HT-29 (cell line): Measurements from ENCODE around the gene SGCA. TPM values are rescaled to one million over a fixed set of nuclear protein-coding genes. Genes with fewer than 3 reads are reported as not detected.

Experiments
- DNase-seq: peaks from one replicate; pipeline ENCODE4 v3.0.0-alpha.2; 2015; ENCODE audit warnings: low spot score
- total RNA-seq: library from RNA; depleted of rRNA; stranded (reverse); fragments of >200 nt; shearing (Covaris generic); gene quantifications from 2 replicates; pipeline ENCODE4 v1.2.3, GENCODE V29; 2014

The SGCA gene
- total RNA-seq, 1 experiment from 2014 or later = not detected

- DNase-seq = no peak
Observed at GRCh38 chr17:50207792-50208567, 42.2 kb downstream of the SGCA start.

DNA sequence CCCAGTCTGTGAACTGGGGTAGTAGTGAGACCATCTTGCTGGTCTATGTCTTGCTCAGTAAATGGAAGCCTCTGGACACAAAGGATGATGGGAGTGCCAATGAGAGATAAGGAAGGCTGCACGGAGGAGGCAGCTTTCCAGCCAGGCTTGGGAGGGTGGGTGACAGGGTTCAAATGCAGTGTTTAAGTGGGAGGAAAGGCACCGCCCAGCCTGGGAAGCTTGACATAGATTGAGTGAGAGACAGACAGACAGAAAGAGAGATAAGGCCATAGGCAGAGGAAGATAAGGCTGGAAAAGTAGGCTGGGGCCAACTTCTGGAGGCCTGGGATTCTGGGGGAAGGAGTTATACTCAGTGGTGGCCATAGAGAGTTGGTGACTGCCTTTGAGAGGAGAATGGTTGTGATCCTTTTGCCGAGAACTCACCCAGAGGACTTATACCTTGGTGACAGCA, 42.8 kb downstream of the SGCA start:
- DNase-seq = no peak

- DNase-seq = no peak
Observed at GRCh38 chr17:50209133-50209471, 43.3 kb downstream of the SGCA start.

- no peak for DNase-seq
Observed at GRCh38 chr17:50209472-50210239, 43.9 kb downstream of the SGCA start.

DNA sequence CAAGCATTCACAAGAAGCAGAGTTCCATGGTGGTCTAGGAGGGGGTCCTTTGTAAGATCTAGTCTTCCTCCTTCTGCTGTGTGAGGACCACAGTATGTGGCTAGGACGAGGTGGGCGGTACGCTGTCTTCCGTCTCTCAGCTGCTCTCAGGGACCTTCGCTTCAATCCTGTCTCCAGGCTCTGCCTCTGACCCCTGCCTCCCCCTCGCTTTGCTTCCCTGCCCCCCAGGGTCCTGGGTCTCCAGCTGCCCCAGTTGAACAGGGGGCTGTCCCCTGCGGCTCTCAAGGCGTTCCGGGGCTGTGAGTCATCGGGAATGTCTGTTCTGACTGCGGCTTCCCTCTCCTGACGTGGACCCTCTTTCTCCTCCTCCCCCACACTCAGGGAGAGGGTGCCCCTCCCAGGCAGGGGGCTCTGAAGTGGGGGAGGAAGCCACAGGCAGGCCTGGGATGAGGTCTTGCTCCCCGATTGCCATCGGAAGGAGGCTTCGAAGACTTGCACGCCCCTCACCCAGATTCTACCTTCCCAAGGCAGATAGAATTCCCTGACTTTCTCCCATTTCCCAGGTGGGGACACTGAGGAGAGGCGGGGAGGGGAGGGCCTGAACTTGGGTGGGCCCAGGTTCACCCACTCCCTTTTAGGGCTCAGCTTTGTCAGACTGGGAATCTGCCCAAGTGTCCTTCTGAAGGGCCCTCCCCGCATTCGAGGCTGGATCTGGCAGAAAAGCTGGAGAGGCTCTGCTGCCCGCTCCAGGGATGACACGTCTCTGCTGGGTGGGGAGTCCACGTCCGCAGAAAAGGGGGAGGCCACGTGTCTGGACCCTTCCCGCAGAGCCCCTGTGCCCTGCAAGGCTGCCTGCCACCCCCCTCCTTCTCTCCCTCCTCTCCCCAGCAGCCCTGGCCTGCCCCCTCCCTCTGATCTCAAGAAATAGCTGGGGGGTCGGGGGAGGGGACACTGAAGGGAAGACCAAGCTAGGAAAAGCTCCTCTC, 44.7 kb downstream of the SGCA start:
- no peak for DNase-seq

DNA sequence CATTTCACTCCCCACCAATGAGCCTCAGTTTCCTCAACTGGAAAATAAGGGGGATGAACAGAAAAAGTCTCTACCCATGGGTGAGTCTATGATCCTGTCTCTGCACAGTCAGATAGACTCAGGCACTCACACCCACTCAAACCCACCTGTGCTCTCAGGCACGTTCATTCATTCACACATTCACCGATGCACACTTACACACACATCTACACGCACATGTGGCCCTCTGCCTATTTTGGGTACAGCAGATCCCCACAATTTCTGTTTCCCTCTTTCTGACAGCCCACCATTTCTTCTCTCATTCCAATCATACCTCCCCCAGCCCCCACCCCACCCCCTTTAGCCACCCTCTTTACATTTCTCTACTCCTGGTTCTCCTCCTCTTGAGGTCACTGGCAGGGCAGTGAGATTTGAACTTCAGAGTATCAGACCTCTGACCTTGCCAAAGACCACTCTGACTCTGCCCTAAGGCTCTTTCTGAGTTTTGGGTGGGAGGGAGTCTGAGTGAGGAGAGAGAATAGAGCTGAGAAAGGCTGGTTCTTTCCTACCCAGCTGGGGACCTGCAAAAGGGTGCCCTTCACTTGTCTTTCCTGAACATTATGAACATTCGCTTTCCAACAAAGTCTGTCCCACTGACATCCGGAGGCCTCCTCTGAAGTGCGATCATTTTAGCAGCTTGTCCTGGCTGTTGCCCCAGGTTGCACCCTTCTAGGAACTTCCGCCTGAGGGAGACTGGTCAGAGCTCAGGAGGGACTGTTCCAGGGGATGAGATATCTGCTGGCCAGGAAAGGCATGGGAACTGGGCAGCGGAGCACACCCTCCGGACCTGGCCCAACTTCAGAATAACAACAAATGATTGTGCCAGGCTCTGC, 45.7 kb downstream of the SGCA start:
- DNase-seq = no peak

DNA sequence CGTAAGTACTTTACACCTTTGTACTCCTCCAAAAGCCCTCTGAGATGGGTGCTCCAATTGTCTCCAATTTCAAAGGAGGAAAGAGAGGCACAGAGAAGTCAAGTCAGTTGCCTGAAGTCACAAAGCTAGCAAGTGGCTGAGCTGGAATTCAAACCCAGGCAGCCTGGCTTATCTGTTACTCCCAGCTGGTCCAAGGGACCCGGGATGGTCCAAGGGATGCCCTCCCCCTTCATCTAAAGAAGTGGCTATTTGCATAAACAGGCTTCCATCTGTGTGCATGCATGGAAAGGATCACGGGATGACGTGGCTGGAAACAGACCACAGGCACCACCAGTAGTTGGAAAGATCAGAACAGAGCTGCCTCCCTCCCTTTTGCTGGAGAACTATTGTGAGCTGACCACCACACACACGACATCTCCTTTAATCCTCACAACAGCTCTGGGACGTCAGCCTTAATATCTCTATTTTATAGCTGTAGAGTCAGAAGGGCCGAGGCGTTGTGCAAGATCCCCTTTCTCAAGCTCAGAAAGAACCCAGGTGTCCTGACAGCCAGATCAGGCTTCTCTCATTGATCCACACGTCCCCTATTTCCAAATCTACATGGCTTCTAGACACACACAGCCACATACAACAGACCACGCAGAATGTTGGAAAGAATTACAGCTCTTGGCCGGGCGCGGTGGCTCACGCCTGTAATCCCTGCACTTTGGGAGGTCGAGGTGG, 46.5 kb downstream of the SGCA start:
- DNase-seq = no peak

DNA sequence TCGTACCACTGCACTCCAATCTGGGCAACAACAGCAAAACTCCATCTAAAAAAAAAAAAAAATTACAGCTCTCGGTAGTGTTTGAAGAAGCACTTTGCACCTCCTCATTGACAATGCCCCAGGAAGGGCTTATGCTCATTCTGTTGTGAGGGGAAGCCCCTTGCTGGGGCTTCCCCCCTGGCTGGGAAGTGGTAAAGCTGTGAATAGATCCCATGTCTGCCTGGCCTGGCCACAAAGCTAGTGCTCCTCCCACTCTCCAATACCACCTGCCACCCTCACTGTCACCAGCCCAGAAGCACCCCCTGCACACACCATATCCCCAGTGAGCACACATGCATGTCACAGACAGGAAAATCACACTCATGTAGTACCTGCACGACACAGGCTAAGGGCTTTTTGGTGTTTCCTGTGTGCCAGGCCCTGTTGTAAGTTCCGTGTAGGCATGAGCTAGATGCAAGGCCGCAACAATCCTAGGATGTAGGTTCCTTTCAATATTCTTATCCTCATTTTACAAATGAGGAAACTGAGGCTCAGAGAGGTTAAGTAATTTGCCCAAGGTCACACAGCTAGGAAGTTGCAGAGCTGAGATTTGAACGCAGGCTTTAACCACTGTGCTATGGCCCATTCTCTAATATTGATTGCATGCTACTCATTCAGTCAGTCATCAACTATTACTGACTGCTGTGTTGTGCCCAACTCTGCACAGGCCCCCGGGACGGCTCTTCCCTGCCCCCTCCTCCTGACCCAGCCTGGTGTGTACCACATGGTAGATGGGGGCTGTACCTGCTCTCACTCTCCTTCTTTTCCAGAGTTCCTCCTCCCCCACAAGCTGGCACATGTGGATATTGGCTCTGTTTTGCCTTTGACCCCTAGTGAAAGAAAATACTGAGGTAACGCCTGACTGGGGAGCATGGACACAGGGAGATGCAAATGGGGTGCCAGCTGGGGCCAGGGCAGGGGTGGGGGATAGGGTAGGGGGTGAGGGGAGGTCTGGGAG, 47.5 kb downstream of the SGCA start:
- no peak for DNase-seq

GRCh38 chr17:50214976-50215760, 49.4 kb downstream of the SGCA start:
- DNase-seq = no peak

GRCh38 chr17:50217591-50217990, 51.8 kb downstream of the SGCA start:
- DNase-seq = no peak

- no peak for DNase-seq
Observed at GRCh38 chr17:50218071-50218759, 52.4 kb downstream of the SGCA start.

DNA sequence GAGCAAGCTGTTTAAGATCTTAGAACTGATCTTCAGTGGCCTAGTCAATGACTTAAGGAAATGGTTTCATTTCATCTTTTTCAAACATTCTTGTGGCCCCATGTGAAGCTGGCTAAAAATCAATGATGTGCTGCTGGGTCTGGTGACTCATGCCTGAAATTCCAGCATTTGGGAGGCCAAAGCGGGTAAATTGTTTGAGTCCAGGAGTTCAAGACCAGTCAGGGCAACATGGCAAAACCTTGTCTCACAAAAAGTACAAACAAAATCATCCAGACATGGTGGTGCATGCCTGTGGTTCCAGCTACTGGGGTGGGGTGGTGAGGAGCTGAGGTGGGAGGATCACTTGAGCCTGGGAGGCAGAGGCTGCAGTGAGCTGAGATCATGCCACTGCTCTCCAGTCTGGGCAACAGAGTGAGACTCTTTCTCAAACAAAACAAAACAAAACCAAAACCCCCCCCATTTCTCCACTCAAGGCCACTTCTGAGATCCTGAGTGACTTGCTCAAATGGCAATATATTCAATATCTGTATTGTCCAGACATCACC, 53.0 kb downstream of the SGCA start:
- no peak for DNase-seq

DNA sequence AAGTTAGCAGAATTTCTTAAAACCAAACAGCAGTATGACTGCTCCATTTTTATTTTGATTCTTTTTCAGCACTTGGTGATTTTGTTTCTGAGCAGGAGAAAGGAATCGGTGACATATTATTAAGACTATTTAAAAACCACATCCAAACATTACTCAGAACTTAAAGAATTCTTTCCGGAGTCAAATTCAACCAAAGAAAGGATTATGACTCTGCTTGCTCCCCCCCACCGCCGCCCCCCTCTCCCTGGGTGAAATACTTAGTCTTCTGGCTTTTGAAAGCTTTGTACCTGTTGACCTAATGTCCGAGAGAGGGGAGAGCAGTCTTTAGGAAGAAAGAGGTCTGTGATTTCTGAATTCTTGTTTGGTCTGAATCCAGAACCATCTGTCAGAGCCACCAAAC, 53.5 kb downstream of the SGCA start:
- no peak for DNase-seq

DNA sequence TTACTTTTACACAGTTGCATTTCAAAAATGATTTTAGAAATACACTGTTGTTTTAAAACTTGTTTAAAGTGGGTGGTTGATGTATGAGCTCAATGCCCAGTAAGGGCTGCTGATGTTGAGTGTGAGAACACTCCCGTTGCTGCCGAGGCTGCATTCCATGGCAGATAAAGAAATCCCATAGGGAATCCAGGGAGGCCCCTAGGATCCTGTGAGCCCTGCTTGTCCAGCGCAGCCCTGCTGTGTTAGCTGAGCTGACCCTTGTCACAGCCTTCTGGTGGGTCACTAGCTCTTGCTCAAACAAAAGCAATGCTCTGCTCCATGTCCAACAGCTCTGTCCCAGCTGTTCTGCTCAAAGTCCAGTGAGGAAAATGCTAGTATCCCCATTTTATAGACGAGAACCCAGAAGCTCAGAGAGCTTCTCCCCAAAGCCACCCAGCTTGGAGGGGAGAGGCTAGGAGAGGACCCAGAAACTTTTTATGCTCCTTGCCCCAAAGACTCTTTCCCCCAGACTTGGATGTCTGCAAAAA, 54.2 kb downstream of the SGCA start:
- DNase-seq = no peak

GRCh38 chr17:50220811-50221210, 55.0 kb downstream of the SGCA start:
- DNase-seq = no peak

DNA sequence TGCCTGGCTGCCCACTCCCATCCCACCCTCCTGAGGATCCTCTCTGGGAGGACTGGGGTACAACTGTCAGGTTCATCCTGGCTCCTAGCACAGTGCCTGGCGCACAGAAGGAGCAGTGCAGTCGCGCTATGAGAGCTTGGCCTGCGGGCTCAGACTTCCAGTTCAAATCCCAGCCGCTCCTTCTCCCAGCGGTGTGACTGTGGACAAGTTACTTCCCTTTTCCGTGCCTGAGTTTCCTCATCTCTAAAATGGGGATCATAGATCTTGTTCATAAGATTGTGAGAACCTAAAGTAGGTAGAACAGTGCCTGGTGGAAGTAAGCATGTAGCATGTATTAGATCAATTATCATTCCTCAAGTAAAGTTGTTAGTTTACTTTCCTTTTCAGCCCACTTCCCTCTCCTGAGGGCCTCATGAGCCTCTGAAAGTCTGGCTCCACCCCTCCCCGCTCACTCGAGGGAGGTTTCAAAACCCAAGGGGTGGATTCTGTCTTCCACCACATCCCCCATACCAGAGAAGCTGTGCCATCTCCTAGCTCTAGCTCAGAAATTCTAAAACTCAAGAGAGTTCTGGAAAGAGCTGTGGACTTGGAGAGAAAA, 55.6 kb downstream of the SGCA start:
- no peak for DNase-seq
